ENCODE measurements around the gene APOBEC3C. TPM values are rescaled to one million over a fixed set of nuclear protein-coding genes. Genes with fewer than 3 reads are reported as not detected.
"Not testable (repeated sequence)": the region's sequence is repeated elsewhere in the genome, so short reads cannot be mapped to it uniquely, and the experiment has no call there.

Gene APOBEC3C
- total and polyA plus RNA-seq, 8 donors = 22.3 to 36.1 (median 26.4) TPM

GRCh38 chr22:38974170-38974825 is 39.8 kb upstream of the APOBEC3C start:
- Histone ChIP-seq H3K4me1 (no peaks in the 10 kb centered on the region), H3K27me3 (no peaks in the 10 kb centered on the region), H3K4me3 (no peak overlapping the region), H3K36me3 (no peaks in the 10 kb centered on the region), H3K27ac (no peak overlapping the region), H3K9me3 (no peaks in the 10 kb centered on the region)
- TF ChIP-seq CTCF (IDR thresholded peaks at IDR 0.05) = no peak
- intact Hi-C loops (cut with DNase I) = no loop called here
- DNase-seq (no peak), ATAC-seq (no peak)

- TF ChIP-seq CTCF (IDR thresholded peaks at IDR 0.05) = no peak
- Histone ChIP-seq H3K27me3 (no peaks in the 10 kb centered on the region), H3K27ac (no peak overlapping the region), H3K4me3 (no peak overlapping the region), H3K9me3 (no peaks in the 10 kb centered on the region), H3K4me1 (no peaks in the 10 kb centered on the region), H3K36me3 (no peaks in the 10 kb centered on the region)
- intact Hi-C loops (cut with DNase I) = no loop called here
- DNase-seq (no peak), ATAC-seq (no peak)
These were observed 39.3 kb upstream of the APOBEC3C start for GRCh38 chr22:38974826-38975175.

- ATAC-seq; H3K4me3 ChIP-seq; DNase-seq; H3K4me1 ChIP-seq; intact Hi-C loops (cut with DNase I); H3K27ac ChIP-seq; H3K9me3 ChIP-seq; H3K27me3 ChIP-seq; H3K36me3 ChIP-seq: not testable (repeated sequence)
These were observed 36.8 kb upstream of the APOBEC3C start for GRCh38 chr22:38977289-38977688.

- H3K27ac ChIP-seq; H3K27me3 ChIP-seq; DNase-seq; H3K4me3 ChIP-seq; intact Hi-C loops (cut with DNase I); H3K9me3 ChIP-seq; ATAC-seq; H3K36me3 ChIP-seq: not testable (repeated sequence)
- peaks cover 6 to 13% of the 10 kb centered on the region in 2 donors for H3K4me1 ChIP-seq
These were observed 33.5 kb upstream of the APOBEC3C start for GRCh38 chr22:38980587-38980986.

GRCh38 chr22:38981005-38981991 is 32.8 kb upstream of the APOBEC3C start:
- Histone ChIP-seq H3K36me3 (no peaks in the 10 kb centered on the region), H3K27ac (peak overlapping the region; percentile 13 to 55), H3K27me3 (no peaks in the 10 kb centered on the region), H3K9me3 (no peaks in the 10 kb centered on the region), H3K4me3 (peak overlapping the region; percentile 19 to 29), H3K4me1 (peaks cover 6 to 13% of the 10 kb centered on the region in 2 donors)
- ATAC-seq (peak; percentile 68), DNase-seq (peak in 3 of 4 donors; percentile 39 to 71 (median 52))
- TF ChIP-seq CTCF (IDR thresholded peaks at IDR 0.05) = peak in 1 of 2 donors; percentile 24
- intact Hi-C loops (cut with DNase I) = no loop called here

All from left lung (tissue), 10 donors.